ENCODE data around the gene TRIP13. TPM values are rescaled to one million over a fixed set of nuclear protein-coding genes. Genes with fewer than 3 reads are reported as not detected.

The TRIP13 gene
- total and polyA plus RNA-seq, 2 experiments from 2014 or later: 42.5 to 44.8 TPM

DNA sequence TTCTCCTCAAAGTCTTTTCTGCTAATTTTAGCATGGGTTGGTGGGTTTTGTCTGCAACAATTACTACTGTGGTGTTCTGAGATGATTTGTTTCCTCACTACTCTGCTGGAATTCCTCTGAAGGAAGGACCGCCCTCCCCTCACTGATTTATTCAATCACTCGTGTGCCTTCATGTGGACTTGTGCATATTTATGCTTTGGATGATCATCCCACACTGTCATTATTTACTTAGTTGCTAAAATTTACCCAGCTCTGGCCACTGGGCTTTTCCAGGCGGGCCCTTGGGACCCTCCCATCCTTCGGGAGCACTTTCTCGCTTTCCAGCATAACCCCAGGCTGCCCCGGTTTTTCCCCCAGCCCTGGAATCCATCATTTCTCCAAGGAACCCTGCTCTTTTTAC is 74.3 kb downstream of the TRIP13 start (continued):
- TF ChIP-seq, protein P1, sequence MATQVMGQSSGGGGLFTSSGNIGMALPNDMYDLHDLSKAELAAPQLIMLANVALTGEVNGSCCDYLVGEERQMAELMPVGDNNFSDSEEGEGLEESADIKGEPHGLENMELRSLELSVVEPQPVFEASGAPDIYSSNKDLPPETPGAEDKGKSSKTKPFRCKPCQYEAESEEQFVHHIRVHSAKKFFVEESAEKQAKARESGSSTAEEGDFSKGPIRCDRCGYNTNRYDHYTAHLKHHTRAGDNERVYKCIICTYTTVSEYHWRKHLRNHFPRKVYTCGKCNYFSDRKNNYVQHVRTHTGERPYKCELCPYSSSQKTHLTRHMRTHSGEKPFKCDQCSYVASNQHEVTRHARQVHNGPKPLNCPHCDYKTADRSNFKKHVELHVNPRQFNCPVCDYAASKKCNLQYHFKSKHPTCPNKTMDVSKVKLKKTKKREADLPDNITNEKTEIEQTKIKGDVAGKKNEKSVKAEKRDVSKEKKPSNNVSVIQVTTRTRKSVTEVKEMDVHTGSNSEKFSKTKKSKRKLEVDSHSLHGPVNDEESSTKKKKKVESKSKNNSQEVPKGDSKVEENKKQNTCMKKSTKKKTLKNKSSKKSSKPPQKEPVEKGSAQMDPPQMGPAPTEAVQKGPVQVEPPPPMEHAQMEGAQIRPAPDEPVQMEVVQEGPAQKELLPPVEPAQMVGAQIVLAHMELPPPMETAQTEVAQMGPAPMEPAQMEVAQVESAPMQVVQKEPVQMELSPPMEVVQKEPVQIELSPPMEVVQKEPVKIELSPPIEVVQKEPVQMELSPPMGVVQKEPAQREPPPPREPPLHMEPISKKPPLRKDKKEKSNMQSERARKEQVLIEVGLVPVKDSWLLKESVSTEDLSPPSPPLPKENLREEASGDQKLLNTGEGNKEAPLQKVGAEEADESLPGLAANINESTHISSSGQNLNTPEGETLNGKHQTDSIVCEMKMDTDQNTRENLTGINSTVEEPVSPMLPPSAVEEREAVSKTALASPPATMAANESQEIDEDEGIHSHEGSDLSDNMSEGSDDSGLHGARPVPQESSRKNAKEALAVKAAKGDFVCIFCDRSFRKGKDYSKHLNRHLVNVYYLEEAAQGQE (IDR thresholded peaks at IDR 0.05; ENCODE audit: unreplicated experiment): no peak
- TF ChIP-seq CREB1 (CRISPR knock-in tag; IDR thresholded peaks at IDR 0.05; ENCODE audit: low read depth) (no peak), EZH2 (IDR thresholded peaks at IDR 0.05; ENCODE audit: low read depth, unreplicated experiment) (no peak), STAT1 (IDR thresholded peaks at IDR 0.05; ENCODE audit: unreplicated experiment) (no peak), ZNF114 (CRISPR knock-in tag; IDR thresholded peaks at IDR 0.05) (no peak), ZNF331 (CRISPR knock-in tag; IDR thresholded peaks at IDR 0.05; ENCODE audit: low read depth) (no peak)
- TF ChIP-seq, protein P2, sequence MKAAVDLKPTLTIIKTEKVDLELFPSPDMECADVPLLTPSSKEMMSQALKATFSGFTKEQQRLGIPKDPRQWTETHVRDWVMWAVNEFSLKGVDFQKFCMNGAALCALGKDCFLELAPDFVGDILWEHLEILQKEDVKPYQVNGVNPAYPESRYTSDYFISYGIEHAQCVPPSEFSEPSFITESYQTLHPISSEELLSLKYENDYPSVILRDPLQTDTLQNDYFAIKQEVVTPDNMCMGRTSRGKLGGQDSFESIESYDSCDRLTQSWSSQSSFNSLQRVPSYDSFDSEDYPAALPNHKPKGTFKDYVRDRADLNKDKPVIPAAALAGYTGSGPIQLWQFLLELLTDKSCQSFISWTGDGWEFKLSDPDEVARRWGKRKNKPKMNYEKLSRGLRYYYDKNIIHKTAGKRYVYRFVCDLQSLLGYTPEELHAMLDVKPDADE (IDR thresholded peaks at IDR 0.05): no peak

Other genes with a start within 250 kb of the TRIP13 start
- 1.4 and 1.8 TPM in 2 replicates for gene TPPP, start 199.5 kb upstream of the TRIP13 start, total RNA-seq (2014; rRNA removed; shearing (Covaris generic))
- gene TPPP, start 199.5 kb upstream of the TRIP13 start, polyA plus RNA-seq (2016; fragmentation: Nextera tagmentation; extraction: Ambion mirVana): 0.38 and 0.48 TPM in 2 replicates
- 1.2 and 1.3 TPM in 2 replicates for gene ZDHHC11B, start 108.2 kb upstream of the TRIP13 start, total RNA-seq (2014; rRNA removed; shearing (Covaris generic))
- 0.83 and 0.89 TPM in 2 replicates for gene ZDHHC11B, start 108.2 kb upstream of the TRIP13 start, polyA plus RNA-seq (2016; fragmentation: Nextera tagmentation; extraction: Ambion mirVana)
- 21.8 and 29.1 TPM in 2 replicates for gene ZDHHC11, start 41.9 kb upstream of the TRIP13 start, total RNA-seq (2014; rRNA removed; shearing (Covaris generic))
- 5.1 and 8.0 TPM in 2 replicates for gene ZDHHC11, start 41.9 kb upstream of the TRIP13 start, polyA plus RNA-seq (2016; fragmentation: Nextera tagmentation; extraction: Ambion mirVana)
- 41.6 and 54.7 TPM in 2 replicates for gene BRD9, start 83 bp upstream of the TRIP13 start, total RNA-seq (2014; rRNA removed; shearing (Covaris generic))
- gene BRD9, start 83 bp upstream of the TRIP13 start, polyA plus RNA-seq (2016; fragmentation: Nextera tagmentation; extraction: Ambion mirVana): 29.8 and 32.9 TPM in 2 replicates
- gene NKD2, start 115.9 kb downstream of the TRIP13 start, total RNA-seq (2014; rRNA removed; shearing (Covaris generic)): 7.3 and 9.0 TPM in 2 replicates
- gene NKD2, start 115.9 kb downstream of the TRIP13 start, polyA plus RNA-seq (2016; fragmentation: Nextera tagmentation; extraction: Ambion mirVana): 10.0 and 11.9 TPM in 2 replicates
- 32.2 TPM in 2 replicates for gene SLC12A7, start 219.2 kb downstream of the TRIP13 start, total RNA-seq (2014; rRNA removed; shearing (Covaris generic))
- gene SLC12A7, start 219.2 kb downstream of the TRIP13 start, polyA plus RNA-seq (2016; fragmentation: Nextera tagmentation; extraction: Ambion mirVana): 7.4 TPM in 2 replicates